COR-L47 (cell line): ENCODE data around the gene CDC45.

Experiments
- DNase-seq: peaks from one replicate; lab custom pipeline; 2025; lab: John Stamatoyannopoulos, UW

CDC45 gene

GRCh38 chr22:19448739-19449421 is 30.8 kb upstream of the CDC45 start:
- DNase-seq: no peak

GRCh38 chr22:19449422-19449767 is 30.3 kb upstream of the CDC45 start:
- no peak for DNase-seq

GRCh38 chr22:19450363-19451175 is 29.2 kb upstream of the CDC45 start:
- no peak for DNase-seq

GRCh38 chr22:19451570-19451969 is 28.1 kb upstream of the CDC45 start:
- DNase-seq: no peak

GRCh38 chr22:19453718-19454117 is 26.0 kb upstream of the CDC45 start:
- no peak for DNase-seq

GRCh38 chr22:19454156-19454555 is 25.6 kb upstream of the CDC45 start:
- DNase-seq: no peak

- DNase-seq: no peak
Observed at GRCh38 chr22:19455033-19455432, 24.7 kb upstream of the CDC45 start.

- DNase-seq: no peak
Observed at GRCh38 chr22:19455585-19456370, 23.9 kb upstream of the CDC45 start.

- no peak for DNase-seq
Observed at GRCh38 chr22:19456541-19456940, 23.2 kb upstream of the CDC45 start.

GRCh38 chr22:19457828-19458428 is 21.8 kb upstream of the CDC45 start:
- DNase-seq: no peak

- DNase-seq: no peak
Observed at GRCh38 chr22:19460036-19460435, 19.7 kb upstream of the CDC45 start.

- DNase-seq: no peak
Observed at GRCh38 chr22:19461506-19461905, 18.2 kb upstream of the CDC45 start.

GRCh38 chr22:19463008-19463407 is 16.7 kb upstream of the CDC45 start:
- no peak for DNase-seq

- DNase-seq: no peak
Observed at GRCh38 chr22:19463491-19464469, 15.9 kb upstream of the CDC45 start.

GRCh38 chr22:19464546-19464945 is 15.2 kb upstream of the CDC45 start:
- no peak for DNase-seq

GRCh38 chr22:19464975-19465374 is 14.7 kb upstream of the CDC45 start:
- no peak for DNase-seq

- DNase-seq: no peak
Observed at GRCh38 chr22:19466126-19466716, 13.5 kb upstream of the CDC45 start.

- DNase-seq: no peak
Observed at GRCh38 chr22:19466848-19467752, 12.6 kb upstream of the CDC45 start.

GRCh38 chr22:19467912-19468311 is 11.8 kb upstream of the CDC45 start:
- no peak for DNase-seq

- no peak for DNase-seq
Observed at GRCh38 chr22:19469421-19469820, 10.3 kb upstream of the CDC45 start.
